Memory B cell (primary cell): ENCODE results near the gene CDC16.

Source experiments
- ATAC-seq: fragments of 150-1000 bp; cut with Tn5 transposase; 2 replicates; pipeline ENCODE4 v1.10.0; 2021; ENCODE audit warnings: low read depth, mild to moderate bottlenecking, moderate library complexity
- DNase-seq, 2 donors: peaks; one replicate each; pipeline ENCODE4 v3.0.0; 2022; ENCODE audit warnings: low spot score in 2 of 2
- H3K27ac Mint-ChIP-seq: one replicate; pipeline ENCODE4 v1.8.0; 2022; ENCODE audit warnings: mild to moderate bottlenecking, moderate library complexity, mixed read lengths
- H3K27me3 Mint-ChIP-seq: one replicate; pipeline ENCODE4 v1.8.0; 2022; ENCODE audit warnings: mixed read lengths
- H3K36me3 Mint-ChIP-seq: one replicate; pipeline ENCODE4 v1.8.0; 2022; ENCODE audit warnings: mild to moderate bottlenecking, mixed read lengths
- H3K4me1 Mint-ChIP-seq: one replicate; pipeline ENCODE4 v1.8.0; 2022; ENCODE audit warnings: mixed read lengths
- H3K4me3 Mint-ChIP-seq: one replicate; pipeline ENCODE4 v1.8.0; 2022; ENCODE audit warnings: mild to moderate bottlenecking, moderate library complexity, mixed read lengths
- H3K9me3 Mint-ChIP-seq: one replicate; pipeline ENCODE4 v1.8.0; 2022; ENCODE audit warnings: mixed read lengths

Gene CDC16

GRCh38 chr13:114282041-114282670 lies 47.5 kb downstream of the CDC16 start:
- peak overlapping the region; percentile 94 for H3K4me3 Mint-ChIP-seq
- no peak for DNase-seq
- peak; percentile 64 for ATAC-seq
- H3K4me1 Mint-ChIP-seq, result peaks cover 24% of the 10 kb centered on the region
- no peaks in the 10 kb centered on the region for H3K9me3 Mint-ChIP-seq
- H3K27ac Mint-ChIP-seq, result peak overlapping the region; percentile 99
- peaks cover 16% of the 10 kb centered on the region for H3K36me3 Mint-ChIP-seq
- no peaks in the 10 kb centered on the region for H3K27me3 Mint-ChIP-seq

DNA sequence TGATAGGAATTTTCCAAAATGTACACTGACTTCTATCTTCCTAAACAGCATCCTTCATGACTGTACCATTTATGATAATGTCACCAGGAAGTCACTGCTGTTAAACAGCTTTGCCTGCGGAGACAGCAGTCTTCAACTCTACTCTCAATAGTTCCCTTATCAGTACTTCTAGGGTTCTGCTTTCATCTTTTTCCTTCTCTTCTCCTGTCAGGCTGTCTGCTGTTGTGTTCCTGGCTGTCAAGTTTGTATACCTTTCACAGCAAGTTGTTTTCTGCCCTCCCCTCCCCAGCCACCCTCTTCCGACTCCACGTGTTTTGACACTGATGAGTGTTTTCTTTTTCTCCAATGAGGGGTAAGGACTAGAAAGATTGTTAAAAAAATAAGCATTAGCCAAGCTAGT lies 48.9 kb downstream of the CDC16 start:
- peaks cover 26% of the 10 kb centered on the region for H3K36me3 Mint-ChIP-seq
- ATAC-seq (no peak), DNase-seq (no peak)
- H3K9me3 Mint-ChIP-seq, result no peaks in the 10 kb centered on the region
- peak overlapping the region; percentile 22 for H3K27ac Mint-ChIP-seq
- no peaks in the 10 kb centered on the region for H3K27me3 Mint-ChIP-seq
- peak overlapping the region; percentile 59 for H3K4me3 Mint-ChIP-seq
- H3K4me1 Mint-ChIP-seq, result peaks cover 28% of the 10 kb centered on the region

GRCh38 chr13:114284680-114285079 lies 50.0 kb downstream of the CDC16 start:
- H3K27ac Mint-ChIP-seq, result no peak overlapping the region
- H3K36me3 Mint-ChIP-seq, result peaks cover 28% of the 10 kb centered on the region
- no peaks in the 10 kb centered on the region for H3K9me3 Mint-ChIP-seq
- no peaks in the 10 kb centered on the region for H3K27me3 Mint-ChIP-seq
- H3K4me1 Mint-ChIP-seq, result peaks cover 27% of the 10 kb centered on the region
- ATAC-seq (no peak), DNase-seq (no peak)
- no peak overlapping the region for H3K4me3 Mint-ChIP-seq

- DNase-seq, result no peak
- no peak overlapping the region for H3K27ac Mint-ChIP-seq
- H3K9me3 Mint-ChIP-seq, result no peaks in the 10 kb centered on the region
- H3K4me3 Mint-ChIP-seq, result no peak overlapping the region
- H3K27me3 Mint-ChIP-seq, result no peaks in the 10 kb centered on the region
- no peak for ATAC-seq
- H3K4me1 Mint-ChIP-seq, result peaks cover 23% of the 10 kb centered on the region
- peaks cover 31% of the 10 kb centered on the region for H3K36me3 Mint-ChIP-seq
These were observed 50.6 kb downstream of the CDC16 start for GRCh38 chr13:114285166-114285808.

GRCh38 chr13:114286808-114287207 lies 52.1 kb downstream of the CDC16 start:
- H3K4me3 Mint-ChIP-seq, result no peak overlapping the region
- peaks cover 37% of the 10 kb centered on the region for H3K36me3 Mint-ChIP-seq
- H3K4me1 Mint-ChIP-seq, result peaks cover 18% of the 10 kb centered on the region
- H3K9me3 Mint-ChIP-seq, result no peaks in the 10 kb centered on the region
- ATAC-seq (no peak), DNase-seq (no peak)
- H3K27me3 Mint-ChIP-seq, result no peaks in the 10 kb centered on the region
- H3K27ac Mint-ChIP-seq, result no peak overlapping the region

DNA sequence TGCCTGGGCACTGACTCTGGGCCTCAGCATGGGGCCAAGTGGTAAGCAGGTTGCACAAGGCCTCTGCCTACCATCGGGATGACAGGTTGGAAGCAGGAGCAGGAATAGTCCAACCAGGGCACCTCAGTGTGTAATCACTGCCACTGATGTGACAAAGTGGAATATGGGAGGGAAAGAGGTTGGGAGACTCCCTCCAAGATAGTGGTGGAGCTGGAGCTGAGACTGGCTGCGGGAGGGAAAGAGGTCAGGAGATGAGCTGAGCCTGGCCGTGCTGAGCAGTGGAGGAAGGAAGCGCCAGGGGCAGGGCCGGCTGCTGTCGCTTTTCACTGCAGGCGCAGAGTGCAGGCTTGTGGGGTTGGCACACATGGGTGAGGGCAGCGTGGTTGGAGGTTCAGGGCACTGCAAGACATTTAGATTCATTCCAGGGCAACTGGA lies 53.5 kb downstream of the CDC16 start:
- ATAC-seq (no peak), DNase-seq (no peak)
- H3K4me1 Mint-ChIP-seq, result peaks cover 18% of the 10 kb centered on the region
- H3K27me3 Mint-ChIP-seq, result no peaks in the 10 kb centered on the region
- peak overlapping the region; percentile 60 for H3K27ac Mint-ChIP-seq
- H3K36me3 Mint-ChIP-seq, result peaks cover 42% of the 10 kb centered on the region
- no peaks in the 10 kb centered on the region for H3K9me3 Mint-ChIP-seq
- H3K4me3 Mint-ChIP-seq, result no peak overlapping the region

- Mint-ChIP-seq H3K27me3 (no peaks in the 10 kb centered on the region), H3K9me3 (no peaks in the 10 kb centered on the region), H3K36me3 (peaks cover 24% of the 10 kb centered on the region), H3K4me1 (peaks cover 9% of the 10 kb centered on the region), H3K27ac (peak overlapping the region; percentile 78), H3K4me3 (peak overlapping the region; percentile 57)
- DNase-seq (no peak), ATAC-seq (no peak)
These were observed 61.8 kb downstream of the CDC16 start for GRCh38 chr13:114296448-114296847.

DNA sequence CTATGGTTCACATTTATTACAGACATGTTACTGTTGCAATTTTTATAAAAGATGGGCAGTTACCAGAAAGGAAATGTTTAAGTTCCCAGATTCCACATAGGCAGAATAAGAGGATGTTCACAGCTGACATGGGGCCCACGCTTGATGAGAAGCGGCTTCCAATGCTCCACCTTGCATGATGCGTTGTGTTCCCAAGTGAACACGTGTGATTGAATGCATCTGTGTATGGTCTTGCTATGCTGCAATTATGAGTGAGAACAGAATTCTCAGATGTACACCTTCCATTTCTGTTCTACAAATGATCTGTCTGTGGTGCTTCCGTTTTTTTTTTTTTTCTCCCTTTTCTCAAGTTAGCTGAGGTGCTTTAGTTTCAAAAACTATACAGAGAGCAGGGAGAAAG lies 62.2 kb downstream of the CDC16 start:
- H3K4me3 Mint-ChIP-seq, result no peak overlapping the region
- H3K27me3 Mint-ChIP-seq, result no peaks in the 10 kb centered on the region
- peaks cover 23% of the 10 kb centered on the region for H3K36me3 Mint-ChIP-seq
- H3K4me1 Mint-ChIP-seq, result peaks cover 11% of the 10 kb centered on the region
- DNase-seq (no peak), ATAC-seq (no peak)
- H3K9me3 Mint-ChIP-seq, result no peaks in the 10 kb centered on the region
- H3K27ac Mint-ChIP-seq, result peak overlapping the region; percentile 78

- H3K4me1 Mint-ChIP-seq, result peaks cover 11% of the 10 kb centered on the region
- peaks cover 25% of the 10 kb centered on the region for H3K36me3 Mint-ChIP-seq
- no peaks in the 10 kb centered on the region for H3K9me3 Mint-ChIP-seq
- no peaks in the 10 kb centered on the region for H3K27me3 Mint-ChIP-seq
- DNase-seq (no peak), ATAC-seq (no peak)
- no peak overlapping the region for H3K27ac Mint-ChIP-seq
- no peak overlapping the region for H3K4me3 Mint-ChIP-seq
These were observed 64.2 kb downstream of the CDC16 start for GRCh38 chr13:114298866-114299265.

- ATAC-seq (no peak), DNase-seq (no peak)
- no peaks in the 10 kb centered on the region for H3K9me3 Mint-ChIP-seq
- peaks cover 11% of the 10 kb centered on the region for H3K4me1 Mint-ChIP-seq
- no peak overlapping the region for H3K4me3 Mint-ChIP-seq
- no peak overlapping the region for H3K27ac Mint-ChIP-seq
- H3K27me3 Mint-ChIP-seq, result no peaks in the 10 kb centered on the region
- H3K36me3 Mint-ChIP-seq, result peaks cover 26% of the 10 kb centered on the region
These were observed 65.1 kb downstream of the CDC16 start for GRCh38 chr13:114299604-114300305.

DNA sequence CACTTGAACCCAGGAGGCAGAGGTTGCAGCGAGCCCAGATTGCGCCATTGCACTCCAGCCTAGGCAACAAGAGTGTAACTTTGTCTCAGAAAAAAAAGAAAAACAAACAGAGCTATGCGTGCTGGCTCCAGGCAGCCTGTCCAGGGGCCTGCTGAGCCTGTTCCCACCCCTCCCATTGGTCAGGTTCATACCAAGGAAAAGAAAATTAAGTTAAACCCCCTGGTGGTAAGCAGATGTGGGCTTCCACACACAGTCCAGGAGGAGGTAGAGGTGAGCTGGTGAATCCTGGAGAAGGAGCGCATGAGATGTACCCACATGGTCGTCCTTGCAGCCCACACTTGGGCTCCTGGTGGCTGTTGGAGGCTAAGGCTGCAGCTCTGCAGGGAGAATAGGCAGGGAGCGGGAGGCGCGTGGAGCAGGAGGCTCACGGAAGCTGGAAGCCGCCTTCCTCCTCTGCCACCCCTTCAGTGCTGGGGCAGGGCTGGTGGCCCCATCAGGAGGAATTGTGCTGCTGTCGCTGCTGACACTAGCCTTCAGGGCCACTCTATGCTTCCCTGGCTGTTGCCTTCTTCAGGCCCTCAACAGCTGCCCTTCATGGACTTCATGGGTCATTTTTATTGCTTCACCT lies 69.1 kb downstream of the CDC16 start:
- no peaks in the 10 kb centered on the region for H3K27me3 Mint-ChIP-seq
- H3K4me3 Mint-ChIP-seq, result no peak overlapping the region
- H3K9me3 Mint-ChIP-seq, result no peaks in the 10 kb centered on the region
- peaks cover 2% of the 10 kb centered on the region for H3K4me1 Mint-ChIP-seq
- DNase-seq, result no peak
- H3K36me3 Mint-ChIP-seq, result peaks cover 25% of the 10 kb centered on the region
- no peak for ATAC-seq
- H3K27ac Mint-ChIP-seq, result no peak overlapping the region

- no peaks in the 10 kb centered on the region for H3K9me3 Mint-ChIP-seq
These were observed 69.8 kb downstream of the CDC16 start for GRCh38 chr13:114304346-114305034.

DNA sequence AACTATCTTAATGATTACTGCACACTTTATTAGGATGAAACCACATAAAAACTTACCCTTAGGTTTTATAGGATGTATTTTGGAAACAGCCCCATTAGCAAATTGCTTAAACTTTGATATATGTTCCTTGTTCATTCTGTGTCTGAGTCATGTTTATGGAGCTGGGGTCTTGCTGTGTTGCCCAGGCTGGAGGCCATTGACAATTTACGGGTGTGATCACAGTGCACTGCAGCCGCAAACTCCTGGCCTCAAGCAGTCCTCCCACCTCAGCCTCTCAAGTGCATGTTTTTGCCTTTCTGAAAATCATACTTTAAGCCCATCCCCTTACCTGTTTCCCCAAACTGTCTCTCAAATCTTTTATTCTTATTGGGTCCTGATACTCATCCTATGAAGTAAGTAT lies 74.4 kb downstream of the CDC16 start:
- H3K27me3 Mint-ChIP-seq, result no peaks in the 10 kb centered on the region
- DNase-seq (no peak), ATAC-seq (no peak)
- peaks cover 14% of the 10 kb centered on the region for H3K4me1 Mint-ChIP-seq
- H3K9me3 Mint-ChIP-seq, result no peaks in the 10 kb centered on the region
- H3K4me3 Mint-ChIP-seq, result no peak overlapping the region
- no peak overlapping the region for H3K27ac Mint-ChIP-seq
- H3K36me3 Mint-ChIP-seq, result peaks cover 8% of the 10 kb centered on the region

More at GRCh38 chr13:114304346-114305034, 69.8 kb downstream of the CDC16 start:
- ATAC-seq (no peak), DNase-seq (no peak)
- no peak overlapping the region for H3K4me3 Mint-ChIP-seq
- H3K36me3 Mint-ChIP-seq, result peaks cover 20% of the 10 kb centered on the region
- H3K4me1 Mint-ChIP-seq, result peaks cover 2% of the 10 kb centered on the region
- H3K27ac Mint-ChIP-seq, result no peak overlapping the region
- H3K27me3 Mint-ChIP-seq, result no peaks in the 10 kb centered on the region
